NCI-H526 treated with DMSO at 0.1 percent for 48 hours (cell line): ENCODE results near the gene ALPP.
"Not testable (repeated sequence)": the region's sequence is repeated elsewhere in the genome, so short reads cannot be mapped to it uniquely, and the experiment has no call there.

Experiments
- DNase-seq: peaks from one replicate; lab custom pipeline; 2025; lab: John Stamatoyannopoulos, UW

The ALPP gene

DNA sequence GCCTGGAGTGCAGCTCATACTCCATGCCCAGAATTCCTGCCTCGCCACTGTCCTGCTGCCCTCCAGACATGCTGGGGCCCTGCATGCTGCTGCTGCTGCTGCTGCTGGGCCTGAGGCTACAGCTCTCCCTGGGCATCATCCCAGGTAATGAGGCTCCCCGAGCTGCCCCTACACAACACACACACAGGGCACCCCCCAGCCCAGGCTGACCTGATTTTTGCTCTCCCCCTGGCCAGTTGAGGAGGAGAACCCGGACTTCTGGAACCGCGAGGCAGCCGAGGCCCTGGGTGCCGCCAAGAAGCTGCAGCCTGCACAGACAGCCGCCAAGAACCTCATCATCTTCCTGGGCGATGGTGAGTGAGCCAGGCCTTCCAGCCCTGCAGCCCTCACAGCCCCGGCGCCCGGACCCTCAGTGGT lies at the start of gene ALPP:
Gene ALPP (plus strand): TSS at position 17 of the 417 bp plus-strand sequence. CDS start 52 bp downstream, at position 69.
- DNase-seq, result not testable (repeated sequence)

DNA sequence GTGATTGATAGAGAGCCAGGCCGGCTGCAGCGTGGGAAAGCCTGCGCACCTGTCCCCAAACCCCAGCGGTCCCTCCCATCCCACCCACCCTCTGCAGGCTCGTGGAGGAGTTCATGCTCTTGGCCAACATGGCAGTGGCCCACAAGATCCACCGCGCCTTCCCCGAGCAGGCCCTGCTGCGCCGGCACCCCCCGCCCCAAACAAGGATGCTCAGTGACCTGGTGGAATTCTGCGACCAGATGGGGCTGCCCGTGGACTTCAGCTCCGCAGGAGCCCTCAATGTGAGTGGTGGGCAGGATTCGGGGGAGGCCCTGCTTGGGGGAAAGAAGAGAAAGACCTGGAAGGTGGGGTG lies 48.9 kb upstream of the ALPP start:
- no peak for DNase-seq

DNA sequence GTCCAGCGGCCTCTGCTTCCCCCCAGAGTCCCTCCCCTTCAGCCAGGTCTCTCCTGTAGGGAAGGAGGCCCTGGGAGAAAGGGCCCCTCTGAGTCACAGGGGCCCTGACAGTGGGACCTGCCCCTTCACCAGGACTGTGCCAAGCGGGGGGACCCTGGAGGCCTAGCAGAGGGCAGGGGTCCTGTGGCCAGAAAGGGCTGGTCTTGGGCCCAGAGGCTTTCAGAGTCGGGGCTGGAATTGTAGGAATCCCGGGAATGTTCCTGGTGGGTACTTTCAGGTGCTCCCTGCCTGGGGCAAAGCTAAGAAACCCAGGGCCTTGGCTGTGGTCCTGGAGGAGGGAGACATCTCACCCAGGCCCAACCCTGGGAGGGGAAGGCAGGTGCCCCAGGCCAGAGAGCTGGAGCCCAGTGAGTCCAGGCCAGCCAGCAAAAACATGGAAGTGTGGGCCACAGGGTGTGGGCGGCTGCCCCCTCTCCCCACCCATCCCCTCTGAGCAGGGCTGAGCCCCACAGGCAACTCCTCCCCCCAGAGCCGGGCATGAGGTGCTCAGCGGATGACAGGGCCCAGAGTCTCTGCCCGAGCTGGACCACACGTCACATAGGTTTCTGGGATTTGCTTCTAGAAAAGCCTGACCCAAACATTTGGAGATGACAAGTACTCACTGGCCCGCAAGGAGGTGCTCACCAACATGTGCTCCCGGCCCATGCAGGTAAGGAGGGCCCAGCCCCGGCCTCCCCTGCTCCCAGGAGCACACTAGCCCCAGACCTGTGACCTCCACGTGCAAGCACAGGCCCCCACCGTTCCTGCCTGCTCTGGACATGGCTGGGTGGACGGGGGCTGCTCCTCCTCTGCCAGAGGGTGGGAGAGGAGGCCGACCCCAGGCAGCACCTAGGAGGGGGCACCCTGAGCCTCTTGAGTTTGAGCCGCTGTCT lies 48.2 kb upstream of the ALPP start:
- DNase-seq, result no peak

DNA sequence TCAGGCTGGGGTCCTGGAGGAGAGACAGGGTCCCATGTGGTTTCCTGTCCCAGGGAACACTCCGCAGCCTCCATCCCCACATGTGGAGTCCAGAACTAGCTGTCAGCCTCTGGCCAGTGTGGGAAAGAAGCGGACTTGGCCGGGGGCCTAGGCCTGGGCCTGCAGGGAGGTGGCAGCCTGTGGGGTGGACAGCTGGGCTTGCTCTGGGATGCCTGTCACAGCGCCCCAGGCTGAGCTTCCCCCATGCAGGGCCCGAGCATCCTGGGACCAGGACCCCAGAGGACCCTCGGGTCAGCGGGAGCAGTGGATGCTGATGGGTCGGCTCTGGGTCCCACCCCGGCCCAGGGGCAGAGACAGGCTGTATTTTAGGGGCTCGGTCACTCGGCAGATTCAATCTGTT lies 47.5 kb upstream of the ALPP start:
- not testable (repeated sequence) for DNase-seq

DNA sequence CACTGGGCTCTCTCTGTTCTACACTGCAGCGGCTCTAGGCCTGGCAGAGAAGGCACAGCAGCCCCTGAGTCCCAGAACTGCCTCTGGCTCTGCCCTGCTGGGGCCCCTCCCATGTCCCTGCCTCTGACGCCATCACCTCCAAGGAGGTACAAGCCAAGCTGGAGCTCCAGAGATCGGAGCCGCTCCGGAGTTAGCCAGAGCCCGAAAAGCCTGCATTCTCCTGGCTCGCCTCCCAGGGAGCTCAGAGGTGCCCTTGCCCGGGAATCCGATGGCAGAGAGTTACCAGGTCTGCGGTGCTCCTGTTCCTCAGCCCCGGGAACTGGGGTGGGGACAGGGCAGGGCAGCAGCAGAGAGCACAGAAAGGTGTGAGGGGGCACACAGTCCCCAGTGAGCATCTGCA lies 46.9 kb upstream of the ALPP start:
- not testable (repeated sequence) for DNase-seq

DNA sequence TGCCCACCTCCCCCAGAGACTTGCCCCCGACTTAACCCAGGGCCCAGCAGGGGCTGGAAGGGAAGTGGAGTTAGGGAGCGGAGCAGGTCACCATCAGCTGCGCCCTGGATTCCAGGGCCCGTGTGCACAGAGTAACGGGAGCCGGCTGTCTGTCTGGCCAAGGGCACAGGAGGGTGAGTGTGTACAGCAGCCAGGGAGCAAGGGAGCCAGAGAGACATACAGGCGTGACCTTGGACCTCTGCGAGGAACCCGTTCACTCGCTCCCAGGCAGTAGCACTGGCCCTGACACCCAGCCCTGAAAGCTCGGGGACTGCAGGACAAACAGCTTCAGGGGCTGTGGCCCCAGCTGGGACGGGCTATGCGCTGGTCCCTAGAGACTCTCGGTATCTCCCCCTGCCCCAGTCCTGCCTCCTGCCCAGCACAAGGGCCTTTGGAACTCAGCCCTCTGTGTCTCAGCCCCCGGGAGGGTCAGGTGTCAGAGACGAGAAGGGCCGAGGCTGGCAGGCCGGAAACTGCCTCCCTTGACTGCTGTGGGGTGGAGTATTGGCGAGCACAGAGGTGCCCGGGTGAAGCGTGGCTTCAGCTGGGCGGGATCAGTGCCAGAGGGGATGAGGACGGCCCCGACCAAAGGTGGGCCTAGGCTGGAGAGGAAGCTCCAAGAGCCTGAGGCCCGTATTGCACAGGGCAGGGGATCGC lies 46.2 kb upstream of the ALPP start:
- not testable (repeated sequence) for DNase-seq

DNA sequence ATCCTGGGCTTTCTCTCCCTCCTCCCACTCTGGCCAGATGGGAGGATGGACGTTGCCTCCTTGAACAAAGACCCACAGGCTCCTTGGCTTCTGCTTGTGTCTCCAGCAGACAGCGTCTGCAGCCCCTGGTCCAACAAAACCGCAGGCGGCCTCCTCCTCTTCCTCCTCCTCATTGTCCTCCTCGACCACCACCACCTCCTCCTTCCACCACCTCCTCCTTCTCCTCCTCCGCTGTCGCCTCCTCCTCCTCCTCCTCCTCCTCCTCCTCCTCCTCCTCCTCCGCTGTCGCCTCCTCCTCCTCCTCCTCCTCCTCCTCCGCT lies 45.7 kb upstream of the ALPP start:
- DNase-seq, result no peak

DNA sequence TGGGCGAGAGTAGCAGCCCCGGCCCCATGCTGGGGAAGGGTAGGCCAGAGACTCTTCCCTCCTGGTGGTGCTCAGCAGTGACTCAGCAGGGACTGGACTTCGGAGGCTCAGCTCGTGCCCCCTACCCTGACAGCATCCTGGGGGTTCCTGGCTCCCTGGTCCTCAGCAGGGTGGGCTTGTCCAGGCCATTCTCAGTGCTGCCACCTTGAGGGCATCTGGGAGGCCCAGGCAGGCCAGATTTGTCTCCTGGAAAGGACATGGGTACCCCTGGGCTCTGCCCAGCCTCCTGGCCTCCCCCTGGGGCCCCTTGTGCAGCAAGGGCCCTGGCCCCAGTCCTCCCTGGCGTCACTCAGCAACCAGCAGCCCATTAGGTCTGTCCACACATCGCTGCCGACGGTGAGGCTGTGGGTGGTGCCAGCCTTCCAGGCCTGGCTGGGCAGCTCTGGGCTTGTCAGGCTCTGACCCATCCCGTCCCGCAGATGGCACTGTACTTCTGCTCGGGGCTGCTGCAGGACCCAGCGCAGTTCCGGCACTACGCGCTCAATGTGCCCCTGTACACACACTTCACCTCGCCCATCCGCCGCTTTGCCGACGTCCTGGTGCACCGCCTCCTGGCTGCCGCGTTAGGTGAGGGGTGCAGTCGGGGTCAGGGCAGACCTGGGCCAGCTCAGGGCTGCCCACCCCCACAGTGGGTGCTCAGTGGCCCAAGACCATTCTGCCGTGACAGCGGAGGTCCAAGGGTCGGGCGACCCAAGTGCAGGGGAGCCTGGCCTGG lies 45.0 kb upstream of the ALPP start:
- DNase-seq, result no peak

DNA sequence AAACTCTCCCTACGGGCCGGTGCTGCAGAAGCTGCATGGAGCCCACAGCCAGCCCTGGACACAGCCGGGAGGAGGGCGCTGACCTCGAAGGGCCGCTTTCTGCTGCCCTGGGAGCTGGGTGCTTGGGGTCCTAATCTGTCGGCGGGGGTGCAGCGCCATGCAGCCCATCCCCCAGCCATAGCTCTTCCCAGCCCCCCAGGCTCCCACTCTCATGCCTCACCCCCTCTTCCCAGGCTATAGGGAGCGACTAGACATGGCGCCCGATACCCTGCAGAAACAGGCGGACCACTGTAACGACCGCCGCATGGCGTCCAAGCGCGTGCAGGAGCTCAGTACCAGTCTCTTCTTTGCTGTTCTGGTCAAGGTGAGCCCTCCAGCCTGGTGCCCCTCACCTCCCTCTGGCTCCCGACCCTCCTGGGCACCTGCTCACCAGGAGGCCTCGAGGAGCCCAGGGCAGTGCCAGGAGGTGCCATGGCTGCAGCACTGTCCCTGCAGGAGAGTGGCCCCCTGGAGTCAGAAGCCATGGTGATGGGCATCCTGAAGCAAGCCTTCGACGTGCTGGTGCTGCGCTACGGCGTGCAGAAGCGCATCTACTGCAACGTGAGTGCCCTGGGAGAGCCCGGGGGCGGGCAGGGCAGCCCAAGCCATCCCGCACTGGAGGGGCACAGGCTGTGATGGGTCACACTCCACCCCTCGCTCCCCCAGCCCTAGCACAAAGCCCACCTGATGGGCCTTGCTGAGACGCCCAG lies 44.2 kb upstream of the ALPP start:
- not testable (repeated sequence) for DNase-seq

DNA sequence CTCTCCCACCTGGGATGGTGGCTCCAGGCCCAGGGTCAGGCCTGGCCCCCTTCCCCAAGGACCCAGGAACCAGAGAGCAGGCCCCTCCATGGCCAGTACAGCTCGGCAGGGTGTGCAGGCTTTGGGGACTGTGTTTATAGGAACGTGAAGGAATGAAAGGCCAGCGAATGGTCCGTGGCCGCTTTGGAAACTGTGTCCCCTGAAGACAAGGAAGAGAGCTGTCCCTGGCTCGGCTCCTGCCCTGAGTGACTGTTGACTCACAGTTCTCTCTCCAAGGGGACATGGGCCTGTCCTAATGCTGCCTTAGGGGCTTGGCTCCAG lies 43.7 kb upstream of the ALPP start:
- not testable (repeated sequence) for DNase-seq

DNA sequence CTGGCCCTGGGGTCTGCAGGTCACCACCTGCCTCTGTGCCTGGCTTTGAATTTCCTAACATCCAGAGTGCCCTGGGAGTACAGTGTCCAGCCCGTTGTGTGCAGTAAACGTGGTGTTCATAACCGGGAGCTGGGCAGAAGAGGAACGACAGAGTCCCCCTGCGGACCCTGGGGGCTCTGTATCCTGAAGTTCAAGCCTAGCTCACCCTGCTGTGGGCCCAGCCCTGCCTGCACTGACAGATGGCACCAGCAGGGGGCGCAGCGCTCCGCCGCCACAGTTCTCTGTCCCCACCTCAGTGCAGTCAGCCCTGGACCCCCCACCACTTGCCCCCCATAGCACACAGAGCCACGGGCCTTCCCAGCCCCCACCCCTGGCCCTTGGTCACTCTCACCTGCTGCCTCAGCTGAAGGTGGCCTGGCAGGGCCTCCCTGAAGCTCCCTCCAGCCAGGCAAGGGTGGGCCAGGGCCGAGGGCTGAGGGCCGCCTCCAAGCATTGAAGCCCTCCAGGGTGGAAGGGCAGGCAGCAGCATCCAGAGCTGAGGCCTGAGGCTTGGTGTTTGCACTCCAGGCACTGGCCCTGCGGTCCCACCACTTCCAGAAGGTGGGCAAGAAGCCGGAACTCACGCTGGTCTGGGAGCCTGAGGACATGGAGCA lies 43.2 kb upstream of the ALPP start:
- DNase-seq, result not testable (repeated sequence)

DNA sequence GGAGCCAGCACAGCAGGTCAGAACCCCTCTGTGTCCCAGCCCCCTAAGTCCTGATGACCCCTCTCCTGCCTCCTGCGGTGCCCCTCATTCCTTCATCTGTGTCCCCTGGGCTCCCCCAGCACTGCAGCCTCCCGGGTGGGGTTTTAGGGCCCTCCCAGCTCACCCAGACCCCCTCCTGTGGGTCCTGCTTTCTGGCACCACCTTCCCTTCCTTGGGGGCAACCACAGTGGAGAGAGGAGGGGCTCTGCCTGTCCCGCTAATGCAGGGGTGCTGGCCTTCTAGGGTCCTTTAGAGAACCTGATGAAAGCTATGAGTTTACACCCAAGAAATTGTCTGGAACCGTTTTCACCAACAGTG lies 42.7 kb upstream of the ALPP start:
- DNase-seq, result no peak

DNA sequence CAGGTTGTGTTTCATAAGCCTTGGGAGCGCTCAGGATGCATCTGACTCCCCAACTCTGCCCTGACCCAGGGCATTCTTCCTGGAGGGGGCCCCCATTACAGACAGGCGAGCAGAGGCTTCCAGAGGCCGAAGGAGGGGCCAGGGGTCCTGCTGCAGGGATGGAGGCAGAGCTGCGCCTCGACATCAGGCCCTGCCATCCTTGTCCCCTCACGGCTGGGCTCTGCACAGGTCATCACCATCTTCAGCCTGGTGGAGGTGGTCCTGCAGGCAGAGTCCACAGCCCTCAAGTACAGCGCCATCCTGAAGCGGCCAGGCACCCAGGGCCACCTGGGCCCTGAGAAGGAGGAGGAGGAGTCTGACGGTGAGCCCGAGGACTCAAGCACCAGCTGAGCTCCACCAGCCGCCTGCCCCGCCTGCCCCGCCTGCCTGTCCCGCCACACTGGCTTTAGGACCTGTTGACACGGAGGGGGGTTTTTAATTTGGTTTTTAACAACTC lies 42.3 kb upstream of the ALPP start:
- no peak for DNase-seq

DNA sequence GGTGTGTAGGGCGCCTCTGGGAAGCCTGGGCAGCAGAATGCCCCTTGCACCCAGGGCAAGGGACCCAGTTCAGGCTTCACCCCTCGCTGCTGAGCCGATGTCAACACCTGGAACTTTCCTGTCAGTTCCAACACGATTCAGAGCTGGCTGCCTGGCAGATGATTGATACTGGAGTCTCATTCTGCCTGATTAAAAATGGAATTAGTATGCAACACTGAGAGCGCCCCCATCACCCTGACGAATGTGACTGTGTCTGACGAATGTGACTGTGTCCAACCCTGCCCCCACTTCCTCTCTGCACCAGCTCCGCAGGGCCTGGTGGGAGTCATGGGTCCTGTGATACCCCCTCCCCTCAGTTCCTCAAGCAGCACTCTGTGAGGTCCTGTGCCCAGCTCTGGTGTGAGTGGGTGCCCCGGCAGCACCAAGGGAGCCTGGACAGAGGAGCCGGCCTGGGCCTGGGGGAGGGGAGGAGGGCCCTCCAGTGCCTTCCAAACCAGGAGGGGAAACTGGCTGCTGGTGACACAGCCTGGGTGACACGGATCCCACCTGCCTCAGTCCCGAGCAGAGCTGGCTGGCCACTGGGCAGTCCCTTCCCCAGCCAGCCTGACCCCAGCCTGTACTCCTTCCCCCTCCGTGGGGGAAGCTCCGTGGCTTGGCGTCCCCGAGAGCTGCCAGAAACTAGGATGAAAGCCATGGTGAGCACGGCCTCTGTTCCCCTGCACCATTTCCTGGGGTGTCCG lies 41.4 kb upstream of the ALPP start:
- no peak for DNase-seq

DNA sequence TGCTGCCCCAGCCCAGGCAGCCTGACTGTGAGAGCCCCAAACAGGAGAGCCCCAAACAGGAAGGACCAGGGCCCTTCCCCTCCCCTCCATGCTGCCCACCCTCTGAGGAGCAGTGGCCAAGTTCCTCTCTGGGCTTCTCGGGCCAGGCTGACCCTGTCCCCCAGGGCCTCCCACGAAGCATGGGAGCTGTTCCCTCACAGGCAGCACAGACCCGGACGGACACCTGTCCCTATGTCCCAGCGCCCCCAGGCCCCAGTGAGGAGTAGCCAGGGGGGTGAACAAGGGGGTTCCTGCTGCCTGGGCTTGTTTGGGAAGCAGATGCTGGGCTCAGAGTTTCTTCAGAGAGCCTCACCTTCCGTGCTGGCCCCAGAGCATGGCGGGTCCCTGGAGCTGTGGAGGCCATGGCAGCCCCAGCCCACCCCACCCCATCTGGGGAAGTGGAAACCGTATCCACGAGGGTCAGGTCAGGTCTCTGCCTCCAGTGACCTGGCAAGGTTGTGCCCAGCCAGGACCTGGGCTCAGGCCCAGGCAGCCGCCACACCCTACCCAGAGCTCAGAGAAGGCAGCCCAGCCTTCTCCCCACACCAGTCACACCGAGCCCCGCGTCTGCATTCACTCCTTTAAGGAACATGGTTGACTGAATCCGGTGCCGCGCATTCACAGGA lies 40.3 kb upstream of the ALPP start:
- DNase-seq, result not testable (repeated sequence)

DNA sequence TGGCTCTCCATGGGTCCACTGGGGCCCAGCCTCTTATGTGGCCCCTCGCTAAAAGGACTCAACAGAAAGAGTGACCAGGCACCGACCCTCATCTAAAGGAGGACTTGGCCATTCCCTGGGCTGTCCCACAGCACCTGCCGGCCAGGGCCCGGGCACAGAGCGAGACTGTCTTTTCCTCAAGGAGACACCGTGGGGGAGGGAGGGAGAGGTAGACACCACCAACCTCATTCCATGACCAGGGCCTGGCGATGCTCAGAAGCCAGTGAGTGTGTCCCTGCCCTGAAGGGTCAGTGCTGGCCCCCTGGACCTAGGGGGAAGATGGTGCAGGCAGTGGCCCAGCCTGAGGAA lies 39.8 kb upstream of the ALPP start:
- no peak for DNase-seq

DNA sequence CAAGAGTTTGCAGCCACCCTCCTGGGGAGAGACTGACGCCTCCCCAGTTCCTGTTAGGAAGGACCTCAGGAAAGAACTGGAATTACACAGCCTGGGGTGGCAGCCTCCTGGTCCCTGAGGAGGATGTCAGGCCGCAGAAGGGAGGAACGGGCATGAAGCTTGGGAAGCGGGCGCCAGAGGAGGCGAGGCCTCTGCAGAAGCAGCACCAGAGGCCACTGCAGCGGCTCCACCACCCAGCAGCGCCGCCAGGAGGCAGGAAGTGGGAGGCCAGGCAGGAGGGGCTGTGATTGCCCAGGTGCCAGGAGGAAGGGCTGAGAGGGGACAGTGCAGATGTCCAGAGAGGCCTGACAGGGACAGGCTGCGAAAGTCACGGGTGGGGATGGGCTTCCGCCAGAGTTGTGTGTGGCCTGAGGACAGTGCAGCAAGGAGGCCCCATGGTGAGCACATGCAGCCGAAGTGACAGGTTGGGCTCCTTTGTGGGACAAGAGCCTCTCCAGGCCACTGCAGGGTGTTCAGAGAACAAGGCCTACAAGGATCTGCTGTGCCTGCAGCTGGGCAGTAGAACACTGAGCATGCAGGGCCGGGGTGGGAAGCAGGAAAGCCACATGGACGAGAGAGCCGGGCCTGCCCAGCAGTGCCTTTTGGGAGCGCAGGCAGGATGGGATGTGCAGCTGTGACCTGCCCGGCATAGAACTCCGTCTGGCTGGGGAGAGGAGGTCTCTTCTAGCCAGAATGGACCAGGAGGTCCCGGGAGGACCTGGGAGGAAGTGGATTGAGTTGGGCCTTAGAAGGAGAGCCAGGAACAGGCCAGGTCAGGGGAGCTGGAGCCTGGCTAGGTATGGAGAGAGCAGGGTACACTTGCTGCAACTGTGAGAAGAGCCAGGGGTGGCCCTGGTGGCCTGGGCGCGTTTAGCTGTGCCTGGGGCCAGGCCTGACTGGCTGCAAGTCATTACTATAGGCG lies 39.1 kb upstream of the ALPP start:
- no peak for DNase-seq

DNA sequence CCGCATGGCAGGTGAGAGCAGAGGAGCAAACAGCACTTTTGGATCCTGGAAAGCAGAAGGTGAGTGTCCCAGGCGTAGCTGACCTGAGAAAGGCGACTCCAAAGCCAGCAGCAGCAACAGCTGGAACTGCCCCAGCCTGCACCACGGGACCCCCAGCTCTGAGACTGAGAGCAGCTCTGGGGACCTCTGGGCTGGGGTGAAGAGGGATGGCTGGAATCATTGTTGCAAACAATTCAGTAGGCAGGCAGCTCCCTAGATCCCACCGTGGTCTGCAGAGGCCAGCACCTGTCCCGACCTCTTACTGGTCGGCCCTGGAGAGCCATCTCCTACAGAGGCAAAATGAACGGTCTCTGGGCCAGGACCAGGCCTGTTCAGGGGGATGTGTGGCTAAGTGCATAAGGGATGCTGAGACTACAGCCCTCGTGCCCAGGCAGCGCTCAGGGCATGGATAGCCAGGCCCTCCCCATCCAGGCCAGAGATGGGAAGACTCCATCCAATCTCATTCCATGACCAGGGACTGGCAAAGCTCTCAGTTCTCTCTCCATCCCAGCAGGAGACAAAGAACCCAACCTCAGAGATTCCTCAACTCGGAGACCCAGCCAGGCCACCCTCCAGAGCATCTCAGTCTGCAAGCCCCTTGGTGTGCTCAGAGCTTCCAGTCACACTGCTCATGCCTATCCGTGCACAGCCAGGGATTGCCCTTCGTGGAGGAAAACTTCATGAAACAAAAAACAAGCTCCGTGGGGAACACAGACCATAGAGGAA lies 38.2 kb upstream of the ALPP start:
- no peak for DNase-seq
